HepG2 (cell line): ENCODE data around the gene STAB2.

Experiments used
- CREB1 ChIP-seq, 2 experiments: fragments of 450-650 bp in 1 of 2; IDR thresholded peaks; 2 replicates each; pipeline ENCODE4 v1.6.1; 2016 to 2017; ENCODE audit warnings: control low read depth in 1 of 2, mild to moderate bottlenecking in 1 of 2, missing compliant biosample characterization in 1 of 2, missing genetic modification characterization in 1 of 2
- CTCF ChIP-seq: sonication (generic); formaldehyde crosslinking; IDR thresholded peaks from 2 replicates; pipeline ENCODE4 v1.5.0; 2020; ENCODE audit warnings: mild to moderate bottlenecking, missing genetic modification reagents, moderate library complexity
- GABPB1 ChIP-seq: IDR thresholded peaks from 2 replicates; pipeline ENCODE4 v1.6.1; 2016; ENCODE audit warnings: mild to moderate bottlenecking, missing genetic modification reagents, moderate library complexity, missing compliant biosample characterization
- HDAC2 ChIP-seq: sonication (generic); formaldehyde crosslinking; IDR thresholded peaks from 2 replicates; pipeline ENCODE4 v1.4.0; 2020; ENCODE audit warnings: missing genetic modification reagents
- NR1H2 ChIP-seq: sonication (generic); formaldehyde crosslinking; IDR thresholded peaks from 2 replicates; pipeline ENCODE4 v1.8.1; 2022; ENCODE audit warnings: low read depth, missing genetic modification reagents, borderline replicate concordance
- PAX8 ChIP-seq: sonication (generic); formaldehyde crosslinking; IDR thresholded peaks from 2 replicates; pipeline ENCODE4 v1.8.0; 2022; ENCODE audit warnings: mild to moderate bottlenecking, missing genetic modification reagents, borderline replicate concordance
- PHB2 ChIP-seq: fragments of 450-650 bp; IDR thresholded peaks from 2 replicates; pipeline ENCODE4 v1.6.1; 2018; ENCODE audit not compliant: partially characterized antibody
- ZNF205 ChIP-seq: IDR thresholded peaks from 2 replicates; pipeline ENCODE4 v1.6.1; 2018; ENCODE audit warnings: missing biosample characterization, missing genetic modification reagents
- ZNF24 ChIP-seq: fragments of 450-650 bp; IDR thresholded peaks from 2 replicates; pipeline ENCODE4 v1.6.1; 2017; ENCODE audit warnings: antibody characterized with exemption, mild to moderate bottlenecking
- ZNF251 ChIP-seq: sonication (generic); formaldehyde crosslinking; IDR thresholded peaks from 2 replicates; pipeline ENCODE4 v1.9.0; 2021; ENCODE audit warnings: mild to moderate bottlenecking, missing genetic modification reagents
- ZNF264 ChIP-seq: sonication (generic); formaldehyde crosslinking; IDR thresholded peaks from 2 replicates; pipeline ENCODE4 v1.4.0; 2020; ENCODE audit warnings: missing genetic modification reagents

GRCh38 chr12:103725398-103725797, 138.3 kb downstream of the STAB2 start:
- TF ChIP-seq ZNF205 (no peak), CREB1 (IDR thresholded peaks at IDR 0.05) (no peak), CREB1 (CRISPR knock-in tag; IDR thresholded peaks at IDR 0.05) (no peak), ZNF251 (CRISPR knock-in tag) (no peak), CTCF (no peak), HDAC2 (CRISPR knock-in tag) (no peak), NR1H2 (no peak), PHB2 (no peak), GABPB1 (CRISPR knock-in tag) (no peak), PAX8 (CRISPR knock-in tag) (no peak), ZNF24 (no peak), ZNF264 (CRISPR knock-in tag) (no peak)
